GM18870 (cell line): ENCODE data around the gene DHX58.

Experiments used
- ATAC-seq: cut with Tn5 transposase; IDR thresholded peaks from one replicate; pipeline ENCODE4 v1.9.1; 2021; ENCODE audit warnings: moderate library complexity; ENCODE audit not compliant: unreplicated experiment

Gene DHX58

GRCh38 chr17:42056635-42057034 is 55.9 kb downstream of the DHX58 start:
- no peak for ATAC-seq

- ATAC-seq = no peak
These were observed 57.0 kb downstream of the DHX58 start for GRCh38 chr17:42055496-42055895.

GRCh38 chr17:42055027-42055426 is 57.5 kb downstream of the DHX58 start:
- no peak for ATAC-seq

- no peak for ATAC-seq
These were observed 58.6 kb downstream of the DHX58 start for GRCh38 chr17:42053731-42054500.

- ATAC-seq = no peak
These were observed 60.1 kb downstream of the DHX58 start for GRCh38 chr17:42052346-42052877.

GRCh38 chr17:42051645-42052044 is 60.9 kb downstream of the DHX58 start:
- no peak for ATAC-seq
